K562 (cell line): ENCODE data around the gene RAB24. TPM values are rescaled to one million over a fixed set of nuclear protein-coding genes. Genes with fewer than 3 reads are reported as not detected.

Experiments used
- CBFA2T3 ChIP-seq: fragments of 450-650 bp; IDR thresholded peaks from 2 replicates; pipeline ENCODE4 v1.6.1; 2017
- EHMT2 ChIP-seq: fragments of 450-650 bp; IDR thresholded peaks from 2 replicates; pipeline ENCODE4 v1.6.1; 2018; ENCODE audit warnings: antibody characterized with exemption
- ETV5 ChIP-seq: sonication (generic); formaldehyde crosslinking; IDR thresholded peaks from 2 replicates; pipeline ENCODE4 v1.4.0; 2020; ENCODE audit warnings: low read depth, mild to moderate bottlenecking, missing genetic modification reagents
- FOXA1 ChIP-seq: fragments of 450-650 bp; IDR thresholded peaks from 2 replicates; pipeline ENCODE4 v1.6.1; 2016; ENCODE audit warnings: mild to moderate bottlenecking, borderline replicate concordance
- HEY1 ChIP-seq: fragments of 250-450 bp; sonication (Bioruptor Pico); IDR thresholded peaks from 2 replicates; pipeline ENCODE4 v1.5.0; 2020; ENCODE audit warnings: mild to moderate bottlenecking, moderate library complexity, borderline replicate concordance
- HOXB6 ChIP-seq: fragments of 250-450 bp; sonication (Bioruptor Pico); IDR thresholded peaks from 2 replicates; pipeline ENCODE4 v1.5.1; 2022; ENCODE audit warnings: mild to moderate bottlenecking, borderline replicate concordance
- MECOM ChIP-seq: fragments of 250-450 bp; sonication (Bioruptor Pico); IDR thresholded peaks from 2 replicates; pipeline ENCODE4 v1.8.0; 2022; ENCODE audit warnings: inconsistent platforms
- NR2C2 ChIP-seq, 2 experiments: fragments of 200-800 bp in 1 of 2; sonication (Bioruptor generic) in 1 of 2; sonication (generic) in 1 of 2; formaldehyde crosslinking in 1 of 2; IDR thresholded peaks; 2 replicates each; pipeline versions ENCODE4 v1.6.1 to v1.8.0; 2016 to 2022; ENCODE audit warnings: mild to moderate bottlenecking in 1 of 2, missing compliant biosample characterization in 1 of 2, missing genetic modification characterization in 1 of 2, missing genetic modification reagents in 1 of 2
- NR2F6 ChIP-seq: fragments of 450-650 bp; formaldehyde crosslinking; IDR thresholded peaks from 2 replicates; pipeline ENCODE4 v1.4.0; 2020; ENCODE audit warnings: mild to moderate bottlenecking
- SMAD4 ChIP-seq: fragments of 250-450 bp; sonication (Bioruptor Pico); conservative IDR thresholded peaks from 2 replicates; pipeline ENCODE4 v1.8.0; 2021; ENCODE audit warnings: inconsistent platforms, mild to moderate bottlenecking, moderate library complexity
- SMARCC2 ChIP-seq: fragments of 450-650 bp; IDR thresholded peaks from 2 replicates; pipeline ENCODE4 v1.6.1; 2017; ENCODE audit warnings: antibody characterized with exemption, moderate library complexity, mild to moderate bottlenecking, low read depth
- SREBF1 ChIP-seq: fragments of 150-350 bp; IDR thresholded peaks from 2 replicates; pipeline ENCODE4 v1.6.1; 2014; ENCODE audit warnings: antibody characterized with exemption, low read depth, low read length, borderline replicate concordance
- TAF9B ChIP-seq: fragments of 450-650 bp; IDR thresholded peaks from 2 replicates; pipeline ENCODE4 v1.6.1; 2018; ENCODE audit warnings: mild to moderate bottlenecking; ENCODE audit not compliant: partially characterized antibody
- TARDBP ChIP-seq: fragments of 450-650 bp; IDR thresholded peaks from 2 replicates; pipeline ENCODE4 v1.6.1; 2016
- TCF7L2 ChIP-seq: fragments of 150-350 bp; IDR thresholded peaks from 2 replicates; pipeline ENCODE4 v1.6.1; 2016; ENCODE audit warnings: low read depth, mild to moderate bottlenecking, low read length, moderate library complexity
- THRAP3 ChIP-seq: fragments of 450-650 bp; IDR thresholded peaks from 2 replicates; pipeline ENCODE4 v1.6.1; 2016; ENCODE audit warnings: mild to moderate bottlenecking, inconsistent platforms, borderline replicate concordance
- YBX1 ChIP-seq: fragments of 450-650 bp; IDR thresholded peaks from 2 replicates; pipeline ENCODE4 v1.7.1; 2016; ENCODE audit warnings: mild to moderate bottlenecking
- ZKSCAN8 ChIP-seq: fragments of 200-800 bp; sonication (Bioruptor generic); IDR thresholded peaks from 2 replicates; pipeline ENCODE4 v1.6.1; 2016; ENCODE audit warnings: missing genetic modification characterization, missing compliant biosample characterization
- polyA plus RNA-seq, 8 experiments: library from polyadenylated mRNA; depleted of rRNA in 4 of 8; stranded (reverse) in 5 of 8; unstranded in 3 of 8; fragments of >200 nt; fragmentation: Nextera tagmentation in 2 of 8; fragmentation: Illumina TruSeq in 1 of 8; extraction: Ambion mirVana in 2 of 8; extraction: Trizol in 1 of 8; gene quantifications; 2 replicates each; pipeline versions ENCODE4 v1.2.1 to v1.2.3, GENCODE V29; 2011 to 2014; ENCODE audit warnings: inconsistent platforms in 1 of 8, missing spikeins in 1 of 8
- total RNA-seq, 7 experiments: library from RNA; depleted of rRNA in 6 of 7; stranded (reverse); fragments of >200 nt in 6 of 7; fragmentation: Illumina TruSeq in 2 of 7; extraction: Trizol in 2 of 7; gene quantifications; 2 replicates each; pipeline versions ENCODE4 v1.2.1 to v1.2.3, GENCODE V29; 2011 to 2021; ENCODE audit warnings: low replicate concordance in 1 of 7
- TF ChIP-seq, protein P1 (sequence below): fragments of 250-450 bp; sonication (Bioruptor Pico); IDR thresholded peaks from 2 replicates; pipeline ENCODE4 v1.4.0; 2020; ENCODE audit warnings: borderline replicate concordance
- TF ChIP-seq, protein P2 (sequence below): fragments of 250-450 bp; sonication (Bioruptor Pico); IDR thresholded peaks from 2 replicates; pipeline ENCODE4 v1.8.0; 2021; ENCODE audit warnings: moderate library complexity, mild to moderate bottlenecking, inconsistent platforms
- TF ChIP-seq, protein P3 (sequence below): fragments of 250-450 bp; sonication (Bioruptor Pico); IDR thresholded peaks from 2 replicates; pipeline ENCODE4 v1.8.0; 2022; ENCODE audit warnings: inconsistent platforms
- TF ChIP-seq, protein P4 (sequence below): fragments of 250-450 bp; sonication (Bioruptor Pico); IDR thresholded peaks from 2 replicates; pipeline ENCODE4 v1.8.0; 2021; ENCODE audit warnings: moderate library complexity, mild to moderate bottlenecking, inconsistent platforms
- TF ChIP-seq, protein P5 (sequence below): IDR thresholded peaks from 2 replicates; pipeline ENCODE4 v1.6.1; 2011; ENCODE audit not compliant: insufficient read length; ENCODE audit errors: extremely low read depth

The RAB24 gene
- total and polyA plus RNA-seq, 9 of the 15 experiments (the other 6 are each of a cell fraction or from before 2014, with no cell fraction given) = 13.9 to 107 (median 34.8) TPM

DNA sequence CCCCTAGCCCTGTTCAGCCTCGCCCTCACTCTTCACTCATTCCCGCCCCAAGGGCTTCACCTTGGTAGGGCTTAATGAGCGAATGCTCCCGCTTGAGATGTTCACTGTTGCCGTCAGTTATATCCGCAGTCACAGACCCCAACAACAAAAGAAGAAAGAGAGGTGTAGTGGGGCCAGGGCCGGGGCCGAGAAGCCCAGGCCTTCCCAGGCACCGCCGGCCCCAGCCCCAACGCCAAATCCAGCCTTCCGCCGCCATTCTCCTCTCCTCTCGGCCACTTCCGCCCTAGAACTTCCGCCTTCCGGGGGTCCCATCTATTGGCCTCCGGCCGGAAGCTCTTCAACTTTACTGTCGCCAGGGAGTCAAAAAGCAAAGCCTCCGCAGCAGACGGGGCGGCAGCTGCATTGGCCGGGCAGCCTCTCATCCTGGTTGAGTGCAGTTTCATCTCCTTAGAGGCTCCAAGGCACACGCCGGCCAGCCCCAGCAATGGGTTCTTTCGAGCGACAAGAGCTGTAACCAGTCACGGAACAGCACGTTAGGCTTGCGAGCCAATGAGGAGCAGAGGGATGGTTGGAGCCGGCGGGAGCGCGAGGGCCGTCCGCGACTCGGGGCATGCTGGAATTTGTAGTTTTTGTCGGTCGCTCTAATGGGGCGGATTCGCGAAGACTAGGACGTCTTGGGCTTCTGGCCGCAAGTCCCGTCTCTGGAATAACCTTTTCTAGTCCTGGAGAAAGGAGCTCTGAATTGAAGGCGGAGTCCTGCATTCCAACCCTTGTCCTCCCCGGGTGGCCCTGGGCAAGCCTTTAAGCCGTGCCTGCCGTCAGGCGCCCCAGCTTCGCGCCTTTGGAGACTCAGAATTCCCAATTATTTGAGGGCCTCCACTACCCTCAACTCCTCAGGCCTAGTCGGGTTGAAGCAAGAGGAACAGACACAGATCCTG is 48.1 kb upstream of the RAB24 start, which contains the start of gene LMAN2 (continued):
- TF ChIP-seq ETV5 (CRISPR knock-in tag) (peak; percentile 71), EHMT2 (0 out of 2 replicates have a peak, but pooled peaks have one; percentile 27), NR2C2 (CRISPR knock-in tag; IDR thresholded peaks at IDR 0.05) (no peak), NR2C2 (tag; IDR thresholded peaks at IDR 0.05) (peak; percentile 84), SMARCC2 (no peak), SREBF1 (no peak), MECOM (CRISPR knock-in tag) (no peak), SMAD4 (no peak), FOXA1 (no peak), TAF9B (peak; percentile 94), NR2F6 (no peak), HOXB6 (CRISPR knock-in tag) (no peak), THRAP3 (peak; percentile 94), ZKSCAN8 (CRISPR knock-in tag) (no peak), HEY1 (no peak), CBFA2T3 (no peak), TARDBP (no peak), YBX1 (no peak), TCF7L2 (no peak)
- TF ChIP-seq, protein P1, sequence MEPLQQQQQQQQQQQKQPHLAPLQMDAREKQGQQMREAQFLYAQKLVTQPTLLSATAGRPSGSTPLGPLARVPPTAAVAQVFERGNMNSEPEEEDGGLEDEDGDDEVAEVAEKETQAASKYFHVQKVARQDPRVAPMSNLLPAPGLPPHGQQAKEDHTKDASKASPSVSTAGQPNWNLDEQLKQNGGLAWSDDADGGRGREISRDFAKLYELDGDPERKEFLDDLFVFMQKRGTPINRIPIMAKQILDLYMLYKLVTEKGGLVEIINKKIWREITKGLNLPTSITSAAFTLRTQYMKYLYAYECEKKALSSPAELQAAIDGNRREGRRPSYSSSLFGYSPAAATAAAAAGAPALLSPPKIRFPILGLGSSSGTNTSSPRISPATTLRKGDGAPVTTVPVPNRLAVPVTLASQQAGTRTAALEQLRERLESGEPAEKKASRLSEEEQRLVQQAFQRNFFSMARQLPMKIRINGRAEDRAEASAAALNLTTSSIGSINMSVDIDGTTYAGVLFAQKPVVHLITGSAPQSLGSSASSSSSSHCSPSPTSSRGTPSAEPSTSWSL (CRISPR knock-in tag) = no peak
- TF ChIP-seq, protein P2, sequence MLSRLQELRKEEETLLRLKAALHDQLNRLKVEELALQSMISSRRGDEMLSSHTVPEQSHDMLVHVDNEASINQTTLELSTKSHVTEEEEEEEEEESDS (CRISPR knock-in tag) = no peak
- TF ChIP-seq, protein P3, sequence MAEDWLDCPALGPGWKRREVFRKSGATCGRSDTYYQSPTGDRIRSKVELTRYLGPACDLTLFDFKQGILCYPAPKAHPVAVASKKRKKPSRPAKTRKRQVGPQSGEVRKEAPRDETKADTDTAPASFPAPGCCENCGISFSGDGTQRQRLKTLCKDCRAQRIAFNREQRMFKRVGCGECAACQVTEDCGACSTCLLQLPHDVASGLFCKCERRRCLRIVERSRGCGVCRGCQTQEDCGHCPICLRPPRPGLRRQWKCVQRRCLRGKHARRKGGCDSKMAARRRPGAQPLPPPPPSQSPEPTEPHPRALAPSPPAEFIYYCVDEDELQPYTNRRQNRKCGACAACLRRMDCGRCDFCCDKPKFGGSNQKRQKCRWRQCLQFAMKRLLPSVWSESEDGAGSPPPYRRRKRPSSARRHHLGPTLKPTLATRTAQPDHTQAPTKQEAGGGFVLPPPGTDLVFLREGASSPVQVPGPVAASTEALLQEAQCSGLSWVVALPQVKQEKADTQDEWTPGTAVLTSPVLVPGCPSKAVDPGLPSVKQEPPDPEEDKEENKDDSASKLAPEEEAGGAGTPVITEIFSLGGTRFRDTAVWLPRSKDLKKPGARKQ = peak; percentile 95
- TF ChIP-seq, protein P4, sequence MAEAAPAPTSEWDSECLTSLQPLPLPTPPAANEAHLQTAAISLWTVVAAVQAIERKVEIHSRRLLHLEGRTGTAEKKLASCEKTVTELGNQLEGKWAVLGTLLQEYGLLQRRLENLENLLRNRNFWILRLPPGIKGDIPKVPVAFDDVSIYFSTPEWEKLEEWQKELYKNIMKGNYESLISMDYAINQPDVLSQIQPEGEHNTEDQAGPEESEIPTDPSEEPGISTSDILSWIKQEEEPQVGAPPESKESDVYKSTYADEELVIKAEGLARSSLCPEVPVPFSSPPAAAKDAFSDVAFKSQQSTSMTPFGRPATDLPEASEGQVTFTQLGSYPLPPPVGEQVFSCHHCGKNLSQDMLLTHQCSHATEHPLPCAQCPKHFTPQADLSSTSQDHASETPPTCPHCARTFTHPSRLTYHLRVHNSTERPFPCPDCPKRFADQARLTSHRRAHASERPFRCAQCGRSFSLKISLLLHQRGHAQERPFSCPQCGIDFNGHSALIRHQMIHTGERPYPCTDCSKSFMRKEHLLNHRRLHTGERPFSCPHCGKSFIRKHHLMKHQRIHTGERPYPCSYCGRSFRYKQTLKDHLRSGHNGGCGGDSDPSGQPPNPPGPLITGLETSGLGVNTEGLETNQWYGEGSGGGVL (CRISPR knock-in tag) = no peak
- TF ChIP-seq, protein P5, sequence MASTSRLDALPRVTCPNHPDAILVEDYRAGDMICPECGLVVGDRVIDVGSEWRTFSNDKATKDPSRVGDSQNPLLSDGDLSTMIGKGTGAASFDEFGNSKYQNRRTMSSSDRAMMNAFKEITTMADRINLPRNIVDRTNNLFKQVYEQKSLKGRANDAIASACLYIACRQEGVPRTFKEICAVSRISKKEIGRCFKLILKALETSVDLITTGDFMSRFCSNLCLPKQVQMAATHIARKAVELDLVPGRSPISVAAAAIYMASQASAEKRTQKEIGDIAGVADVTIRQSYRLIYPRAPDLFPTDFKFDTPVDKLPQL = no peak
